H1 (cell line): ENCODE data around the gene ATR. TPM values are rescaled to one million over a fixed set of nuclear protein-coding genes. Genes with fewer than 3 reads are reported as not detected.

Experiments used
- CTCF ChIA-PET: fragments of 300-600 bp; sonication (Branson Sonifier 250); formaldehyde crosslinking; loops from one replicate; lab custom pipeline; 2021; ENCODE audit not compliant: partially characterized antibody; lab: Charles Lee
- POLR2A ChIA-PET: fragments of 300-600 bp; sonication (Branson Sonifier 250); formaldehyde crosslinking; loops from one replicate; lab custom pipeline; 2021; ENCODE audit warnings: inconsistent platforms; ENCODE audit not compliant: partially characterized antibody; lab: Charles Lee
- DNase-seq, 2 experiments: peaks; one replicate each; pipeline versions ENCODE4 v3.0.0 to v3.0.0-alpha.2; 2010 to 2022; ENCODE audit warnings: low spot score in 2 of 2, low read depth in 1 of 2, mixed read lengths in 1 of 2
- FAIRE-seq: peaks from 2 replicates; lab custom pipeline; 2011; peaks lifted over from hg19 to GRCh38; lab: Jason Lieb, UNC
- H2AFZ ChIP-seq: 2 replicates; pipeline ENCODE4 v1.8.1; 2012; ENCODE audit warnings: low read length, inconsistent platforms
- H2AK5ac ChIP-seq: 2 replicates; pipeline ENCODE4 v1.6.1; 2013; ENCODE audit warnings: low read depth, low read length
- H2BK120ac ChIP-seq: replicated peaks from 2 replicates; pipeline ENCODE3; 2013; ENCODE audit warnings: low read depth, low read length, inconsistent platforms
- H2BK12ac ChIP-seq: 2 replicates; pipeline ENCODE4 v1.6.1; 2013; ENCODE audit warnings: low read depth, low read length
- H2BK15ac ChIP-seq: 2 replicates; pipeline ENCODE4 v1.6.1; 2013; ENCODE audit warnings: low read length
- H2BK20ac ChIP-seq: 2 replicates; pipeline ENCODE4 v1.6.1; 2013; ENCODE audit warnings: low read length
- H2BK5ac ChIP-seq: 2 replicates; pipeline ENCODE4 v1.6.1; 2013; ENCODE audit warnings: low read depth, low read length
- H3K14ac ChIP-seq: 2 replicates; pipeline ENCODE4 v1.6.1; 2013; ENCODE audit warnings: inconsistent platforms; ENCODE audit not compliant: insufficient read length
- H3K18ac ChIP-seq: 2 replicates; pipeline ENCODE4 v1.6.1; 2013; ENCODE audit warnings: low read length; ENCODE audit errors: extremely low read depth
- H3K23ac ChIP-seq: 2 replicates; pipeline ENCODE4 v1.6.1; 2013; ENCODE audit warnings: inconsistent platforms; ENCODE audit not compliant: insufficient read length
- H3K23me2 ChIP-seq: 2 replicates; pipeline ENCODE4 v1.6.1; 2013; ENCODE audit warnings: low read depth, low read length
- H3K27ac ChIP-seq: 2 replicates; pipeline ENCODE4 v1.6.1; 2011; ENCODE audit warnings: low read depth, low read length, inconsistent platforms
- H3K27me3 ChIP-seq, 4 experiments: replicated peaks in 1 of 4; 1 replicate in 1 of 4; 2 replicates in 3 of 4; pipeline versions ENCODE4 v1.6.1 to v1.8.1; 2011 to 2013; ENCODE audit warnings: low read length in 3 of 4, mild to moderate bottlenecking in 3 of 4, inconsistent platforms in 2 of 4, mixed read lengths in 2 of 4, moderate library complexity in 1 of 4; ENCODE audit not compliant: control insufficient read depth in 3 of 4, insufficient read depth in 3 of 4; ENCODE audit errors: extremely low read depth in 1 of 4
- H3K36me3 ChIP-seq, 4 experiments: 2 replicates each; pipeline versions ENCODE4 v1.6.1 to v1.8.1; 2011 to 2013; ENCODE audit warnings: mild to moderate bottlenecking in 4 of 4, low read length in 3 of 4, moderate library complexity in 2 of 4, control low read depth in 1 of 4, inconsistent platforms in 1 of 4; ENCODE audit not compliant: insufficient read depth in 4 of 4, control insufficient read depth in 2 of 4
- H3K4ac ChIP-seq: replicated peaks from 2 replicates; pipeline ENCODE3; 2013; ENCODE audit warnings: low read length, low read depth, mixed read lengths, inconsistent platforms; ENCODE audit not compliant: insufficient read length
- H3K4me1 ChIP-seq, 4 experiments: replicated peaks in 1 of 4; 1 replicate in 1 of 4; 2 replicates in 3 of 4; pipeline versions ENCODE4 v1.6.1 to v1.8.1; 2011 to 2013; ENCODE audit warnings: low read length in 3 of 4, inconsistent platforms in 2 of 4, mixed read lengths in 1 of 4; ENCODE audit not compliant: insufficient read depth in 4 of 4, control insufficient read depth in 3 of 4
- H3K4me2 ChIP-seq, 2 experiments: 2 replicates each; pipeline versions ENCODE4 v1.6.1 to v1.8.1; 2011 to 2013; ENCODE audit warnings: low read depth in 2 of 2, low read length in 2 of 2, control low read depth in 1 of 2, inconsistent platforms in 1 of 2, mild to moderate bottlenecking in 1 of 2; ENCODE audit not compliant: insufficient read depth in 1 of 2
- H3K4me3 ChIP-seq, 4 experiments: fragments of 200-600, 300-600 bp in 1 of 4; sonication (generic), shearing (Covaris generic), sonication (Bioruptor Twin) in 1 of 4; 2 replicates each; pipeline versions ENCODE4 v1.5.1 to v1.8.1; 2011 to 2016; ENCODE audit warnings: low read length in 4 of 4, low read depth in 3 of 4, control low read depth in 2 of 4, inconsistent platforms in 2 of 4, mild to moderate bottlenecking in 2 of 4, mixed read lengths in 1 of 4, moderate library complexity in 1 of 4; ENCODE audit not compliant: insufficient read depth in 2 of 4; ENCODE audit errors: extremely low read depth in 1 of 4
- H3K56ac ChIP-seq: replicated peaks from 2 replicates; pipeline ENCODE3; 2013; ENCODE audit warnings: low read depth, mild to moderate bottlenecking, mixed read lengths, low read length, inconsistent platforms; ENCODE audit not compliant: insufficient read length
- H3K79me1 ChIP-seq: 2 replicates; pipeline ENCODE4 v1.6.1; 2013; ENCODE audit warnings: low read depth, low read length, control low read depth
- H3K79me2 ChIP-seq, 2 experiments: 2 replicates each; pipeline versions ENCODE4 v1.6.1 to v1.8.1; 2012 to 2013; ENCODE audit warnings: low read length in 2 of 2, mild to moderate bottlenecking in 2 of 2, inconsistent platforms in 1 of 2; ENCODE audit not compliant: insufficient read depth in 2 of 2, control insufficient read depth in 1 of 2
- H3K9ac ChIP-seq, 4 experiments: replicated peaks in 1 of 4; 1 replicate in 1 of 4; 2 replicates in 3 of 4; pipeline versions ENCODE4 v1.6.1 to v1.8.1; 2011 to 2013; ENCODE audit warnings: low read depth in 3 of 4, low read length in 3 of 4, control low read depth in 2 of 4, mild to moderate bottlenecking in 2 of 4, moderate library complexity in 2 of 4, inconsistent platforms in 1 of 4; ENCODE audit errors: extremely low read depth in 1 of 4
- H3K9me3 ChIP-seq, 2 experiments: 2 replicates each; pipeline versions ENCODE4 v1.6.1 to v1.8.1; 2012 to 2013; ENCODE audit warnings: mild to moderate bottlenecking in 2 of 2, moderate library complexity in 2 of 2, control low read depth in 1 of 2, inconsistent platforms in 1 of 2, low read depth in 1 of 2, low read length in 1 of 2, mixed read lengths in 1 of 2; ENCODE audit not compliant: insufficient read depth in 2 of 2
- H4K20me1 ChIP-seq, 2 experiments: replicated peaks in 1 of 2; 2 replicates each; pipeline versions ENCODE3 to v1.8.1; 2011 to 2013; ENCODE audit warnings: inconsistent platforms in 2 of 2, low read length in 2 of 2, mild to moderate bottlenecking in 1 of 2; ENCODE audit not compliant: insufficient read depth in 2 of 2, control insufficient read depth in 1 of 2
- H4K5ac ChIP-seq: 2 replicates; pipeline ENCODE4 v1.6.1; 2013; ENCODE audit warnings: low read length, low read depth, mixed read lengths, inconsistent platforms; ENCODE audit not compliant: insufficient read length
- H4K8ac ChIP-seq: 2 replicates; pipeline ENCODE4 v1.8.0; 2013; ENCODE audit warnings: mild to moderate bottlenecking, moderate library complexity, low read length, inconsistent platforms; ENCODE audit not compliant: insufficient read depth; ENCODE audit errors: extremely low read depth
- H4K91ac ChIP-seq: replicated peaks from 2 replicates; pipeline ENCODE3; 2013; ENCODE audit warnings: low read length, mixed read lengths, inconsistent platforms; ENCODE audit not compliant: insufficient read length
- ATF3 ChIP-seq: IDR thresholded peaks from 2 replicates; pipeline ENCODE4 v1.6.1; 2011; ENCODE audit warnings: low read depth, mild to moderate bottlenecking, low read length; ENCODE audit not compliant: insufficient read depth
- CHD2 ChIP-seq: IDR thresholded peaks from 2 replicates; pipeline ENCODE4 v1.6.1; 2012; ENCODE audit warnings: low read length, improper control_type of control experiment
- EP300 ChIP-seq, 2 experiments: IDR thresholded peaks; 1 replicate in 1 of 2; 2 replicates in 1 of 2; pipeline ENCODE4 v1.6.1; 2011 to 2012; ENCODE audit warnings: low read depth in 2 of 2, low read length in 2 of 2, mild to moderate bottlenecking in 2 of 2, borderline replicate concordance in 1 of 2, inconsistent platforms in 1 of 2, moderate library complexity in 1 of 2
- GABPA ChIP-seq: IDR thresholded peaks from 2 replicates; pipeline ENCODE4 v1.6.1; 2011; ENCODE audit warnings: mild to moderate bottlenecking, low read length, moderate library complexity, borderline replicate concordance; ENCODE audit not compliant: insufficient read depth
- HDAC6 ChIP-seq: IDR thresholded peaks from one replicate; pipeline ENCODE4 v1.7.1; 2012; ENCODE audit warnings: low read depth, mild to moderate bottlenecking, inconsistent platforms, low read length, moderate library complexity
- JUN ChIP-seq: IDR thresholded peaks from 2 replicates; pipeline ENCODE4 v1.6.1; 2011; ENCODE audit warnings: low read depth, mild to moderate bottlenecking, improper control_type of control experiment, low read length
- RAD21 ChIP-seq, 2 experiments: IDR thresholded peaks in 1 of 2; conservative IDR thresholded peaks in 1 of 2; 2 replicates each; pipeline ENCODE4 v1.6.1; 2011; ENCODE audit warnings: low read depth in 2 of 2, low read length in 2 of 2, improper control_type of control experiment in 1 of 2, inconsistent platforms in 1 of 2, mild to moderate bottlenecking in 1 of 2, moderate library complexity in 1 of 2
- RXRA ChIP-seq: IDR thresholded peaks from 2 replicates; pipeline ENCODE4 v1.6.1; 2011; ENCODE audit warnings: low read depth, mild to moderate bottlenecking, low read length, moderate library complexity; ENCODE audit not compliant: insufficient read depth
- SIN3A ChIP-seq, 2 experiments: IDR thresholded peaks in 1 of 2; conservative IDR thresholded peaks in 1 of 2; 2 replicates each; pipeline ENCODE4 v1.6.1; 2011 to 2012; ENCODE audit warnings: low read length in 2 of 2, improper control_type of control experiment in 1 of 2, low read depth in 1 of 2, mild to moderate bottlenecking in 1 of 2
- SP4 ChIP-seq: IDR thresholded peaks from 2 replicates; pipeline ENCODE4 v1.6.1; 2012; ENCODE audit warnings: low read length, inconsistent platforms
- WGBS, 2 experiments: shearing (Covaris generic) in 1 of 2; methylation state at CpG; one replicate each; pipeline versions ENCODE4 v1.1.6 to v1.1.7; 2013 to 2015; ENCODE audit warnings: low lambda C conversion rate in 2 of 2, mixed read lengths in 2 of 2, inconsistent platforms in 1 of 2, low coverage in 1 of 2, missing lambda C conversion rate in 1 of 2; ENCODE audit not compliant: insufficient replicate concordance in 2 of 2, insufficient coverage in 1 of 2, insufficient read length in 1 of 2; ENCODE audit errors: extremely low coverage in 1 of 2, missing lambda C conversion rate in 1 of 2; 5-methylcytosine and 5-hydroxymethylcytosine counted together
- polyA plus RNA-seq, 7 experiments: library from polyadenylated mRNA; depleted of rRNA in 3 of 7; stranded (reverse) in 5 of 7; unstranded in 2 of 7; fragments of >200 nt in 5 of 7; fragments of 200-250 nt in 2 of 7; gene quantifications; 1 replicate in 5 of 7; 2 replicates in 1 of 7; 4 replicates in 1 of 7; pipeline versions ENCODE4 v1.2.1 to v1.2.3, GENCODE V29; 2011 to 2013; ENCODE audit warnings: missing spikeins in 2 of 7, mixed read lengths in 2 of 7
- total RNA-seq: library from RNA; stranded (reverse); fragmentation: NEBNext Ultra II Directional; extraction: Animal tissue kit (Norgen Biotek cat#: 25700); gene quantifications from 2 replicates; pipeline ENCODE4 v1.2.1, GENCODE V29; 2021

ATR gene
- total and polyA plus RNA-seq, 2 of the 8 experiments (the other 6 are each of a cell fraction or from before 2014, with no cell fraction given): 8.4 to 23.2 TPM

- no peak overlapping the region for H3K4me3 ChIP-seq
- no peak overlapping the region for H2AFZ ChIP-seq
- no peak for DNase-seq
- no peaks in the 10 kb centered on the region for H3K79me2 ChIP-seq
- no peak overlapping the region for H3K9ac ChIP-seq
- no peak overlapping the region for H4K91ac ChIP-seq
- H3K4me2 ChIP-seq: no peak overlapping the region
- H2BK5ac ChIP-seq: no peak overlapping the region
- no peak overlapping the region for H2BK12ac ChIP-seq
- no peak overlapping the region for H3K27ac ChIP-seq
- WGBS, 2 experiments: 90% methylated on average over 5 of the region's 5 CpGs; no CpG with 5 or more reads in 1 of the 2 experiments
- H3K4ac ChIP-seq: no peak overlapping the region
- peaks cover 0 to 24% (median 0%) of the 10 kb centered on the region in 4 experiments; a peak in 4 of 8 replicates for H3K36me3 ChIP-seq
- CTCF ChIA-PET: interaction anchor here (1.0 kb wide), 1 partner anchor 52 kb away, joined by 3 read pairs; no protein-coding TSS in a partner anchor
- H3K79me1 ChIP-seq: no peaks in the 10 kb centered on the region
- no peaks in the 10 kb centered on the region for H3K23me2 ChIP-seq
- TF ChIP-seq RXRA (no peak), CHD2 (no peak), ATF3 (no peak), SIN3A (conservative IDR thresholded peaks at IDR 0.05 in 1 of 2, IDR thresholded peaks at IDR 0.05 in 1 of 2; ENCODE audit: low read depth in 1 of 2, low read length in 2 of 2) (no peak), HDAC6 (no peak), SP4 (no peak), EP300 (IDR thresholded peaks at IDR 0.05; ENCODE audit: borderline replicate concordance in 1 of 2, low read depth in 2 of 2, low read length in 2 of 2) (no peak), GABPA (no peak), RAD21 (IDR thresholded peaks at IDR 0.05 in 1 of 2, conservative IDR thresholded peaks at IDR 0.05 in 1 of 2; ENCODE audit: low read depth in 2 of 2, low read length in 2 of 2) (no peak), JUN (no peak)
- TF ChIP-seq, all 59 proteins: peak for 0
- no peak overlapping the region for H4K8ac ChIP-seq
- H2BK120ac ChIP-seq: no peak overlapping the region
- H2BK15ac ChIP-seq: no peak overlapping the region
- H3K4me1 ChIP-seq: no peaks in the 10 kb centered on the region
- no peak overlapping the region for H3K23ac ChIP-seq
- no peak overlapping the region for H3K56ac ChIP-seq
- H3K27me3 ChIP-seq: no peaks in the 10 kb centered on the region
- H2AK5ac ChIP-seq: no peak overlapping the region
- no peaks in the 10 kb centered on the region for H4K20me1 ChIP-seq
- POLR2A ChIA-PET: interaction anchor here (0.8 kb wide), 1 partner anchor 28 kb away, joined by 3 read pairs; no protein-coding TSS in a partner anchor
- H3K9me3 ChIP-seq: no peaks in the 10 kb centered on the region
- H3K18ac ChIP-seq: no peak overlapping the region
- H2BK20ac ChIP-seq: no peak overlapping the region
- no peak for FAIRE-seq
- no peak overlapping the region for H4K5ac ChIP-seq
- H3K14ac ChIP-seq: no peak overlapping the region
Observed at GRCh38 chr3:142418926-142419592, 159.5 kb downstream of the ATR start.
